Stimulated activated CD8-positive, alpha-beta memory T cell treated with anti-CD3 and anti-CD28 coated beads, Interleukin-15, amount 100 ng/mL, for 1 hour (primary cell): Measurements from ENCODE around the gene SECISBP2.

Experiments
- DNase-seq: peaks from one replicate; pipeline ENCODE4 v3.0.0-alpha.2; 2020; ENCODE audit warnings: low read depth

The SECISBP2 gene

GRCh38 chr9:89347651-89348050, 29.4 kb downstream of the SECISBP2 start:
- DNase-seq, result no peak

GRCh38 chr9:89349607-89350006, 31.3 kb downstream of the SECISBP2 start:
- no peak for DNase-seq

GRCh38 chr9:89350988-89351557, 32.8 kb downstream of the SECISBP2 start:
- no peak for DNase-seq

GRCh38 chr9:89351584-89352300, 33.4 kb downstream of the SECISBP2 start:
- DNase-seq, result no peak

- DNase-seq, result no peak
Observed at GRCh38 chr9:89352451-89352850, 34.2 kb downstream of the SECISBP2 start.

GRCh38 chr9:89352874-89353649, 34.8 kb downstream of the SECISBP2 start:
- DNase-seq, result no peak

GRCh38 chr9:89353989-89354388, 35.7 kb downstream of the SECISBP2 start:
- no peak for DNase-seq

GRCh38 chr9:89354471-89354870, 36.2 kb downstream of the SECISBP2 start:
- no peak for DNase-seq

- no peak for DNase-seq
Observed at GRCh38 chr9:89356782-89357181, 38.5 kb downstream of the SECISBP2 start.

- DNase-seq, result no peak
Observed at GRCh38 chr9:89357331-89358197, 39.3 kb downstream of the SECISBP2 start.

GRCh38 chr9:89358376-89358916, 40.1 kb downstream of the SECISBP2 start:
- no peak for DNase-seq

- DNase-seq, result no peak
Observed at GRCh38 chr9:89358985-89359384, 40.7 kb downstream of the SECISBP2 start.

GRCh38 chr9:89359751-89360261, 41.5 kb downstream of the SECISBP2 start:
- no peak for DNase-seq

- DNase-seq, result no peak
Observed at GRCh38 chr9:89360465-89360864, 42.2 kb downstream of the SECISBP2 start.

GRCh38 chr9:89361031-89361430, 42.7 kb downstream of the SECISBP2 start:
- DNase-seq, result no peak

GRCh38 chr9:89361816-89362646, 43.7 kb downstream of the SECISBP2 start:
- no peak for DNase-seq

- no peak for DNase-seq
Observed at GRCh38 chr9:89362647-89363310, 44.5 kb downstream of the SECISBP2 start.

GRCh38 chr9:89363311-89363670, 45.0 kb downstream of the SECISBP2 start:
- no peak for DNase-seq

- no peak for DNase-seq
Observed at GRCh38 chr9:89363921-89364665, 45.8 kb downstream of the SECISBP2 start.
